HepG2 (cell line): ENCODE data around the gene PSD4. TPM values are rescaled to one million over a fixed set of nuclear protein-coding genes. Genes with fewer than 3 reads are reported as not detected.
A peak's percentile ranks its signal among the peaks of the same experiment; 100 is the strongest.

Experiments used
- ARHGAP35 ChIP-seq: sonication (generic); formaldehyde crosslinking; IDR thresholded peaks from 2 replicates; pipeline ENCODE4 v1.9.0; 2022; ENCODE audit warnings: mild to moderate bottlenecking, inconsistent platforms, moderate library complexity, missing genetic modification reagents, borderline replicate concordance
- HDAC2 ChIP-seq: sonication (generic); formaldehyde crosslinking; IDR thresholded peaks from 2 replicates; pipeline ENCODE4 v1.4.0; 2020; ENCODE audit warnings: missing genetic modification reagents
- ISX ChIP-seq: sonication (generic); formaldehyde crosslinking; conservative IDR thresholded peaks from 2 replicates; pipeline ENCODE4 v1.5.0; 2020; ENCODE audit warnings: missing genetic modification reagents
- MLLT10 ChIP-seq: sonication (generic); formaldehyde crosslinking; IDR thresholded peaks from 2 replicates; pipeline ENCODE4 v1.4.0; 2020; ENCODE audit warnings: missing genetic modification reagents
- MYC ChIP-seq: sonication (generic); formaldehyde crosslinking; IDR thresholded peaks from 2 replicates; pipeline ENCODE4 v1.9.0; 2021; ENCODE audit warnings: missing genetic modification reagents, borderline replicate concordance
- PPARG ChIP-seq: conservative IDR thresholded peaks from 2 replicates; pipeline ENCODE4 v1.6.1; 2016; ENCODE audit warnings: missing biosample characterization, missing genetic modification reagents
- PREB ChIP-seq: sonication (generic); formaldehyde crosslinking; IDR thresholded peaks from 2 replicates; pipeline ENCODE4 v1.4.0; 2020; ENCODE audit warnings: missing genetic modification reagents
- SNAPC4 ChIP-seq: sonication (generic); formaldehyde crosslinking; IDR thresholded peaks from 2 replicates; pipeline ENCODE4 v1.4.0; 2020; ENCODE audit warnings: mild to moderate bottlenecking, missing genetic modification reagents
- TCF12 ChIP-seq, 2 experiments: fragments of 450-650 bp in 1 of 2; sonication (generic) in 1 of 2; formaldehyde crosslinking in 1 of 2; IDR thresholded peaks; 2 replicates each; pipeline versions ENCODE4 v1.6.1 to v1.8.0; 2017 to 2022; ENCODE audit warnings: antibody characterized with exemption in 1 of 2, mild to moderate bottlenecking in 1 of 2, missing genetic modification reagents in 1 of 2, moderate library complexity in 1 of 2
- ZNF101 ChIP-seq: sonication (generic); formaldehyde crosslinking; IDR thresholded peaks from 2 replicates; pipeline ENCODE4 v1.4.0; 2020; ENCODE audit warnings: mild to moderate bottlenecking, low read depth, missing genetic modification reagents, borderline replicate concordance
- ZNF160 ChIP-seq: sonication (generic); formaldehyde crosslinking; IDR thresholded peaks from 2 replicates; pipeline ENCODE4 v1.8.0; 2022; ENCODE audit warnings: mild to moderate bottlenecking, inconsistent platforms, missing genetic modification reagents
- ZNF3 ChIP-seq: IDR thresholded peaks from 2 replicates; pipeline ENCODE4 v1.7.0; 2017; ENCODE audit warnings: inconsistent platforms
- ZNF572 ChIP-seq: sonication (generic); formaldehyde crosslinking; IDR thresholded peaks from 2 replicates; pipeline ENCODE4 v1.5.1; 2020; ENCODE audit warnings: mild to moderate bottlenecking, missing genetic modification reagents
- ZNF639 ChIP-seq: conservative IDR thresholded peaks from 2 replicates; pipeline ENCODE4 v1.6.1; 2018; ENCODE audit warnings: missing genetic modification reagents
- ZNF720 ChIP-seq: sonication (generic); formaldehyde crosslinking; IDR thresholded peaks from 2 replicates; pipeline ENCODE4 v1.4.0; 2020; ENCODE audit warnings: missing genetic modification reagents
- ZNF816 ChIP-seq: sonication (generic); formaldehyde crosslinking; IDR thresholded peaks from 2 replicates; pipeline ENCODE4 v1.8.0; 2022; ENCODE audit warnings: missing genetic modification reagents, mild to moderate bottlenecking, borderline replicate concordance
- ZNF841 ChIP-seq: sonication (generic); formaldehyde crosslinking; IDR thresholded peaks from 2 replicates; pipeline ENCODE4 v1.8.1; 2023; ENCODE audit warnings: missing genetic modification reagents, borderline replicate concordance
- polyA plus RNA-seq, 8 experiments: library from polyadenylated mRNA; depleted of rRNA in 3 of 8; stranded (reverse) in 7 of 8; unstranded in 1 of 8; fragments of >200 nt; fragmentation: Illumina TruSeq in 4 of 8; extraction: Trizol in 4 of 8; gene quantifications; 2 replicates each; pipeline versions ENCODE4 v1.2.1 to v1.2.3, GENCODE V29; 2011 to 2016; ENCODE audit warnings: low read depth in 4 of 8, missing spikeins in 1 of 8, mixed read lengths in 1 of 8; ENCODE audit not compliant: insufficient read depth in 1 of 8
- total RNA-seq, 5 experiments: library from RNA; depleted of rRNA; stranded (reverse); fragments of >200 nt; fragmentation: Illumina TruSeq; extraction: Trizol; gene quantifications; 2 replicates each; pipeline ENCODE4 v1.2.3, GENCODE V29; 2016; ENCODE audit warnings: low read depth in 1 of 5
- TF ChIP-seq, protein P1 (sequence below): sonication (generic); formaldehyde crosslinking; IDR thresholded peaks from 2 replicates; pipeline ENCODE4 v1.5.0; 2020; ENCODE audit warnings: mild to moderate bottlenecking, missing genetic modification reagents
- TF ChIP-seq, protein P2 (sequence below): sonication (generic); formaldehyde crosslinking; IDR thresholded peaks from 2 replicates; pipeline ENCODE4 v1.4.0; 2020; ENCODE audit warnings: mild to moderate bottlenecking, low read depth, missing genetic modification reagents

Gene PSD4
- total and polyA plus RNA-seq, 2 of the 13 experiments (the other 11 are each of a cell fraction or from before 2014, with no cell fraction given) = 5.8 to 9.4 TPM

- TF ChIP-seq TCF12 (IDR thresholded peaks at IDR 0.05) (no peak), TCF12 (CRISPR knock-in tag; IDR thresholded peaks at IDR 0.05) (no peak), MLLT10 (no peak), PPARG (CRISPR knock-in tag) (0 out of 2 replicates have a peak, but pooled peaks have one; percentile 16), PREB (CRISPR knock-in tag) (no peak), ZNF816 (no peak), ZNF572 (no peak), ZNF841 (CRISPR knock-in tag) (no peak), HDAC2 (peak; percentile 40; the same call in 1 of the 2 replicates), ZNF3 (CRISPR knock-in tag) (no peak), ZNF160 (CRISPR knock-in tag) (no peak), ISX (CRISPR knock-in tag) (no peak), ZNF101 (no peak), ZNF639 (CRISPR knock-in tag) (no peak), MYC (CRISPR knock-in tag) (peak; percentile 56; the same call in 1 of the 2 replicates), ZNF720 (0 out of 2 replicates have a peak, but pooled peaks have one; percentile 17), SNAPC4 (CRISPR knock-in tag) (0 out of 2 replicates have a peak, but pooled peaks have one; percentile 16), ARHGAP35 (no peak)
- TF ChIP-seq, protein P1, sequence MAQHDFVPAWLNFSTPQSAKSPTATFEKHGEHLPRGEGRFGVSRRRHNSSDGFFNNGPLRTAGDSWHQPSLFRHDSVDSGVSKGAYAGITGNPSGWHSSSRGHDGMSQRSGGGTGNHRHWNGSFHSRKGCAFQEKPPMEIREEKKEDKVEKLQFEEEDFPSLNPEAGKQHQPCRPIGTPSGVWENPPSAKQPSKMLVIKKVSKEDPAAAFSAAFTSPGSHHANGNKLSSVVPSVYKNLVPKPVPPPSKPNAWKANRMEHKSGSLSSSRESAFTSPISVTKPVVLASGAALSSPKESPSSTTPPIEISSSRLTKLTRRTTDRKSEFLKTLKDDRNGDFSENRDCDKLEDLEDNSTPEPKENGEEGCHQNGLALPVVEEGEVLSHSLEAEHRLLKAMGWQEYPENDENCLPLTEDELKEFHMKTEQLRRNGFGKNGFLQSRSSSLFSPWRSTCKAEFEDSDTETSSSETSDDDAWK (CRISPR knock-in tag) = no peak
- TF ChIP-seq, protein P2, sequence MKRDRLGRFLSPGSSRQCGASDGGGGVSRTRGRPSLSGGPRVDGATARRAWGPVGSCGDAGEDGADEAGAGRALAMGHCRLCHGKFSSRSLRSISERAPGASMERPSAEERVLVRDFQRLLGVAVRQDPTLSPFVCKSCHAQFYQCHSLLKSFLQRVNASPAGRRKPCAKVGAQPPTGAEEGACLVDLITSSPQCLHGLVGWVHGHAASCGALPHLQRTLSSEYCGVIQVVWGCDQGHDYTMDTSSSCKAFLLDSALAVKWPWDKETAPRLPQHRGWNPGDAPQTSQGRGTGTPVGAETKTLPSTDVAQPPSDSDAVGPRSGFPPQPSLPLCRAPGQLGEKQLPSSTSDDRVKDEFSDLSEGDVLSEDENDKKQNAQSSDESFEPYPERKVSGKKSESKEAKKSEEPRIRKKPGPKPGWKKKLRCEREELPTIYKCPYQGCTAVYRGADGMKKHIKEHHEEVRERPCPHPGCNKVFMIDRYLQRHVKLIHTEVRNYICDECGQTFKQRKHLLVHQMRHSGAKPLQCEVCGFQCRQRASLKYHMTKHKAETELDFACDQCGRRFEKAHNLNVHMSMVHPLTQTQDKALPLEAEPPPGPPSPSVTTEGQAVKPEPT (CRISPR knock-in tag) = 0 out of 2 replicates have a peak, but pooled peaks have one; percentile 44
These were observed 8.7 kb upstream of the PSD4 start (continued) for GRCh38 chr2:113164930-113165585.
